ENCODE measurements around the gene MSH6. TPM values are rescaled to one million over a fixed set of nuclear protein-coding genes. Genes with fewer than 3 reads are reported as not detected.

MSH6 gene
- total and polyA plus RNA-seq, 2 experiments from 2014 or later, result 109 to 311 TPM

- H4K20me1 ChIP-seq (replicated peaks; ENCODE audit: insufficient read depth), result peaks cover 65% of the 10 kb centered on the region
- H3K4me1 ChIP-seq (ENCODE audit: insufficient read depth), result peaks cover 24% of the 10 kb centered on the region
- H3K36me3 ChIP-seq (ENCODE audit: insufficient read depth), result no peaks in the 10 kb centered on the region
- H2AFZ ChIP-seq, result no peak overlapping the region
- H3K4me2 ChIP-seq, result peak overlapping the region; percentile 99
- TF ChIP-seq JUNB (IDR thresholded peaks at IDR 0.05; ENCODE audit: unreplicated experiment) (no peak), ZNF114 (CRISPR knock-in tag; IDR thresholded peaks at IDR 0.05) (no peak), NANOG (IDR thresholded peaks at IDR 0.05; ENCODE audit: borderline replicate concordance) (no peak), STAT1 (IDR thresholded peaks at IDR 0.05; ENCODE audit: unreplicated experiment) (no peak), ZNF331 (CRISPR knock-in tag; IDR thresholded peaks at IDR 0.05; ENCODE audit: low read depth) (no peak), CTCF (conservative IDR thresholded peaks at IDR 0.05; ENCODE audit: low read depth in 2 of 2) (no peak), EZH2 (IDR thresholded peaks at IDR 0.05; ENCODE audit: low read depth, unreplicated experiment) (no peak), CREB1 (CRISPR knock-in tag; IDR thresholded peaks at IDR 0.05; ENCODE audit: low read depth) (no peak), ETS1 (IDR thresholded peaks at IDR 0.05) (no peak), EZH2phosphoT487 (IDR thresholded peaks at IDR 0.05; ENCODE audit: unreplicated experiment) (no peak)
- H3K27ac ChIP-seq (ENCODE audit: low read depth), result peak overlapping the region; percentile 70; the same call in 1 of the 2 replicates
- Mint-ChIP-seq H3K4me1 (peaks cover 10% of the 10 kb centered on the region), H3K27me3 (ENCODE audit: insufficient read depth, low read depth, poor library complexity) (peaks cover 7% of the 10 kb centered on the region), H3K36me3 (ENCODE audit: low read depth) (peaks cover 33% of the 10 kb centered on the region), H3K27ac (peak overlapping the region; percentile 6; the same call in 1 of the 2 replicates), H3K4me3 (peak overlapping the region; percentile 94), H3K9me3 (no peaks in the 10 kb centered on the region; the same call in 2 of the 3 replicates)
- ATAC-seq (no peak), DNase-seq (ENCODE audit: low spot score) (no peak)
- H3K79me2 ChIP-seq (replicated peaks; ENCODE audit: insufficient read depth), result peaks cover 72% of the 10 kb centered on the region
- H3K4me3 ChIP-seq, result peak overlapping the region; percentile 98
- no peaks in the 10 kb centered on the region for H3K27me3 ChIP-seq (ENCODE audit: insufficient read depth)
- H3F3A ChIP-seq (replicated peaks; ENCODE audit: low read depth), result no peaks in the 10 kb centered on the region; the same call in 1 of the 2 replicates
- H3K9me2 ChIP-seq (ENCODE audit: insufficient read depth), result no peaks in the 10 kb centered on the region
Measured at GRCh38 chr2:47785986-47786385, 3.0 kb downstream of the MSH6 start.

GRCh38 chr2:47796090-47796697 is 13.2 kb downstream of the MSH6 start:
- Histone ChIP-seq H3K79me2 (replicated peaks; ENCODE audit: insufficient read depth) (peaks cover 100% of the 10 kb centered on the region), H3K27me3 (ENCODE audit: insufficient read depth) (no peaks in the 10 kb centered on the region), H3K4me1 (ENCODE audit: insufficient read depth) (no peaks in the 10 kb centered on the region), H3F3A (replicated peaks; ENCODE audit: low read depth) (peaks cover 24% of the 10 kb centered on the region), H3K9me2 (ENCODE audit: insufficient read depth) (no peaks in the 10 kb centered on the region), H3K36me3 (ENCODE audit: insufficient read depth) (peaks cover 80% of the 10 kb centered on the region), H3K4me2 (no peak overlapping the region), H3K27ac (ENCODE audit: low read depth) (no peak overlapping the region), H4K20me1 (replicated peaks; ENCODE audit: insufficient read depth) (peaks cover 84% of the 10 kb centered on the region), H2AFZ (no peak overlapping the region), H3K4me3 (no peak overlapping the region)
- peaks cover 88% of the 10 kb centered on the region for H3K36me3 Mint-ChIP-seq (ENCODE audit: low read depth)
- TF ChIP-seq CREB1 (CRISPR knock-in tag; IDR thresholded peaks at IDR 0.05; ENCODE audit: low read depth), result no peak
- no peak for TF ChIP-seq REST (IDR thresholded peaks at IDR 0.05; ENCODE audit: unreplicated experiment)
- TF ChIP-seq ZNF114 (CRISPR knock-in tag; IDR thresholded peaks at IDR 0.05), result no peak
- no peak for TF ChIP-seq EZH2 (IDR thresholded peaks at IDR 0.05; ENCODE audit: low read depth, unreplicated experiment)
- no peak for TF ChIP-seq POLR2AphosphoS5 (IDR thresholded peaks at IDR 0.05; ENCODE audit: low read depth)
- TF ChIP-seq JUNB (IDR thresholded peaks at IDR 0.05; ENCODE audit: unreplicated experiment), result no peak
- TF ChIP-seq ZNF331 (CRISPR knock-in tag; IDR thresholded peaks at IDR 0.05; ENCODE audit: low read depth), result no peak
- TF ChIP-seq EZH2phosphoT487 (IDR thresholded peaks at IDR 0.05; ENCODE audit: unreplicated experiment), result no peak
- H3K9me3 Mint-ChIP-seq, result 0 out of 3 replicates have a peak, but pooled peaks cover 2% of the 10 kb centered on the region
- no peaks in the 10 kb centered on the region for H3K4me1 Mint-ChIP-seq
- H3K27ac Mint-ChIP-seq, result no peak overlapping the region
- ATAC-seq (no peak), DNase-seq (ENCODE audit: low spot score) (no peak)
- no peak overlapping the region for H3K4me3 Mint-ChIP-seq
- peaks cover 6% of the 10 kb centered on the region for H3K27me3 Mint-ChIP-seq (ENCODE audit: insufficient read depth, low read depth, poor library complexity)

Measured in GM23338 (cell line).